ENCODE data around the gene SNX32.

SNX32 gene

GRCh38 chr11:65793144-65793581 lies 40.6 kb upstream of the SNX32 start:
- H3K27me3 Mint-ChIP-seq, result peaks cover 6% of the 10 kb centered on the region
- no peaks in the 10 kb centered on the region for H3K9me3 Mint-ChIP-seq
- H3K4me3 Mint-ChIP-seq, result no peak overlapping the region
- ATAC-seq (ENCODE audit: low read depth), result no peak
- peaks cover 7% of the 10 kb centered on the region for H3K4me1 Mint-ChIP-seq
- no peak overlapping the region for H3K27ac Mint-ChIP-seq
- H3K36me3 Mint-ChIP-seq, result no peaks in the 10 kb centered on the region
- DNase-seq (ENCODE audit: low spot score in 2 of 2), result no peak

GRCh38 chr11:65793625-65794400 lies 40.0 kb upstream of the SNX32 start:
- H3K36me3 Mint-ChIP-seq, result no peaks in the 10 kb centered on the region
- no peaks in the 10 kb centered on the region for H3K9me3 Mint-ChIP-seq
- no peak overlapping the region for H3K27ac Mint-ChIP-seq
- peaks cover 5% of the 10 kb centered on the region for H3K4me1 Mint-ChIP-seq
- peaks cover 7% of the 10 kb centered on the region for H3K27me3 Mint-ChIP-seq
- DNase-seq (ENCODE audit: low spot score in 2 of 2) (no peak), ATAC-seq (ENCODE audit: low read depth) (no peak)
- no peak overlapping the region for H3K4me3 Mint-ChIP-seq

GRCh38 chr11:65794570-65795510 lies 38.9 kb upstream of the SNX32 start:
- Mint-ChIP-seq H3K4me3 (no peak overlapping the region), H3K4me1 (peaks cover 5% of the 10 kb centered on the region), H3K36me3 (no peaks in the 10 kb centered on the region), H3K27me3 (peaks cover 9% of the 10 kb centered on the region), H3K9me3 (no peaks in the 10 kb centered on the region), H3K27ac (no peak overlapping the region)
- DNase-seq (ENCODE audit: low spot score in 2 of 2) (no peak), ATAC-seq (ENCODE audit: low read depth) (no peak)

- no peak for DNase-seq (ENCODE audit: low spot score in 2 of 2)
- Mint-ChIP-seq H3K9me3 (no peaks in the 10 kb centered on the region), H3K4me1 (peaks cover 2% of the 10 kb centered on the region), H3K27ac (no peak overlapping the region), H3K27me3 (peaks cover 6% of the 10 kb centered on the region), H3K4me3 (no peak overlapping the region), H3K36me3 (no peaks in the 10 kb centered on the region)
- no peak for ATAC-seq (ENCODE audit: low read depth)
These were observed 36.8 kb upstream of the SNX32 start for GRCh38 chr11:65796726-65797601.

- Mint-ChIP-seq H3K27ac (no peak overlapping the region), H3K36me3 (no peaks in the 10 kb centered on the region), H3K27me3 (peaks cover 6% of the 10 kb centered on the region), H3K9me3 (no peaks in the 10 kb centered on the region), H3K4me3 (no peak overlapping the region), H3K4me1 (peaks cover 1% of the 10 kb centered on the region)
- ATAC-seq (ENCODE audit: low read depth), result no peak
- DNase-seq (ENCODE audit: low spot score in 2 of 2), result no peak
These were observed 36.1 kb upstream of the SNX32 start for GRCh38 chr11:65797711-65798110.

- Mint-ChIP-seq H3K27me3 (peaks cover 11% of the 10 kb centered on the region), H3K4me1 (peaks cover 4% of the 10 kb centered on the region), H3K9me3 (no peaks in the 10 kb centered on the region), H3K4me3 (no peak overlapping the region), H3K27ac (no peak overlapping the region), H3K36me3 (no peaks in the 10 kb centered on the region)
- no peak for ATAC-seq (ENCODE audit: low read depth)
- DNase-seq (ENCODE audit: low spot score in 2 of 2), result no peak
These were observed 34.9 kb upstream of the SNX32 start for GRCh38 chr11:65798882-65799281.

- Mint-ChIP-seq H3K4me1 (peaks cover 4% of the 10 kb centered on the region), H3K27me3 (peaks cover 10% of the 10 kb centered on the region), H3K4me3 (no peak overlapping the region), H3K9me3 (no peaks in the 10 kb centered on the region), H3K27ac (no peak overlapping the region), H3K36me3 (no peaks in the 10 kb centered on the region)
- ATAC-seq (ENCODE audit: low read depth) (no peak), DNase-seq (ENCODE audit: low spot score in 2 of 2) (no peak)
These were observed 32.4 kb upstream of the SNX32 start for GRCh38 chr11:65801153-65801987.

- Mint-ChIP-seq H3K4me3 (no peak overlapping the region), H3K36me3 (no peaks in the 10 kb centered on the region), H3K4me1 (peaks cover 4% of the 10 kb centered on the region), H3K9me3 (no peaks in the 10 kb centered on the region), H3K27me3 (peaks cover 10% of the 10 kb centered on the region), H3K27ac (no peak overlapping the region)
- peak; percentile 67 for ATAC-seq (ENCODE audit: low read depth)
- DNase-seq (ENCODE audit: low spot score in 2 of 2), result no peak
These were observed 30.9 kb upstream of the SNX32 start for GRCh38 chr11:65802841-65803240.

GRCh38 chr11:65803797-65804492 lies 29.8 kb upstream of the SNX32 start:
- H3K27ac Mint-ChIP-seq, result no peak overlapping the region

GRCh38 chr11:65806979-65807378 lies 26.8 kb upstream of the SNX32 start:
- Mint-ChIP-seq H3K27me3 (peaks cover 12% of the 10 kb centered on the region), H3K27ac (no peak overlapping the region), H3K4me1 (peaks cover 4% of the 10 kb centered on the region), H3K4me3 (no peak overlapping the region), H3K9me3 (no peaks in the 10 kb centered on the region), H3K36me3 (no peaks in the 10 kb centered on the region)
- ATAC-seq (ENCODE audit: low read depth) (no peak), DNase-seq (ENCODE audit: low spot score in 2 of 2) (no peak)

More at GRCh38 chr11:65803797-65804492, 29.8 kb upstream of the SNX32 start:
- no peak for ATAC-seq (ENCODE audit: low read depth)
- no peak for DNase-seq (ENCODE audit: low spot score in 2 of 2)
- H3K36me3 Mint-ChIP-seq, result no peaks in the 10 kb centered on the region
- H3K27me3 Mint-ChIP-seq, result peaks cover 11% of the 10 kb centered on the region
- H3K4me1 Mint-ChIP-seq, result peaks cover 4% of the 10 kb centered on the region
- H3K9me3 Mint-ChIP-seq, result no peaks in the 10 kb centered on the region
- no peak overlapping the region for H3K4me3 Mint-ChIP-seq

GRCh38 chr11:65808744-65809341 lies 24.9 kb upstream of the SNX32 start:
- H3K4me1 Mint-ChIP-seq, result peaks cover 2% of the 10 kb centered on the region
- H3K36me3 Mint-ChIP-seq, result no peaks in the 10 kb centered on the region
- ATAC-seq (ENCODE audit: low read depth) (no peak), DNase-seq (ENCODE audit: low spot score in 2 of 2) (no peak)
- no peaks in the 10 kb centered on the region for H3K9me3 Mint-ChIP-seq
- H3K27ac Mint-ChIP-seq, result no peak overlapping the region
- H3K27me3 Mint-ChIP-seq, result peaks cover 8% of the 10 kb centered on the region
- no peak overlapping the region for H3K4me3 Mint-ChIP-seq

- ATAC-seq (ENCODE audit: low read depth), result no peak
- H3K9me3 Mint-ChIP-seq, result no peaks in the 10 kb centered on the region
- H3K36me3 Mint-ChIP-seq, result no peaks in the 10 kb centered on the region
- peaks cover 9% of the 10 kb centered on the region for H3K27me3 Mint-ChIP-seq
- H3K4me3 Mint-ChIP-seq, result no peak overlapping the region
- H3K4me1 Mint-ChIP-seq, result peaks cover 3% of the 10 kb centered on the region
- DNase-seq (ENCODE audit: low spot score in 2 of 2), result no peak
- H3K27ac Mint-ChIP-seq, result no peak overlapping the region
These were observed 24.3 kb upstream of the SNX32 start for GRCh38 chr11:65809496-65809895.

All from memory B cell (primary cell).